WTC11 (cell line): ENCODE data around the gene PPP2R3A. TPM values are rescaled to one million over a fixed set of nuclear protein-coding genes. Genes with fewer than 3 reads are reported as not detected.
"Not testable (repeated sequence)": the region's sequence is repeated elsewhere in the genome, so short reads cannot be mapped to it uniquely, and the experiment has no call there.

ENCODE experiments used
- ATAC-seq: fragments of 200-7000 bp; cut with Tn5 transposase; 2 replicates; pipeline ENCODE4 v1.10.0; 2021; ENCODE audit warnings: mild to moderate bottlenecking, moderate library complexity
- CTCF ChIA-PET: fragments of 300-600 bp; sonication (Branson Sonifier 250); formaldehyde crosslinking; loops from one replicate; lab custom pipeline; 2021; ENCODE audit warnings: antibody characterized with exemption; lab: Charles Lee
- POLR2A ChIA-PET: fragments of 350-600 bp; sonication (Branson Sonifier 250); formaldehyde crosslinking; loops from one replicate; lab custom pipeline; 2021; ENCODE audit warnings: antibody characterized with exemption; lab: Charles Lee
- DNase-seq: peaks from one replicate; pipeline ENCODE4 v3.0.0; 2021; ENCODE audit warnings: low spot score
- H3K27ac Mint-ChIP-seq: 2 replicates; pipeline ENCODE4 v1.8.0; 2021; ENCODE audit warnings: mixed read lengths
- H3K27me3 Mint-ChIP-seq: 2 replicates; pipeline ENCODE4 v1.8.0; 2021; ENCODE audit warnings: low read depth, mild to moderate bottlenecking, moderate library complexity, mixed read lengths
- H3K36me3 Mint-ChIP-seq: 2 replicates; pipeline ENCODE4 v1.8.0; 2021; ENCODE audit warnings: mixed read lengths
- H3K4me1 Mint-ChIP-seq: 2 replicates; pipeline ENCODE4 v1.8.0; 2022; ENCODE audit warnings: mixed read lengths
- H3K4me3 Mint-ChIP-seq: 2 replicates; pipeline ENCODE4 v1.8.0; 2021; ENCODE audit warnings: mild to moderate bottlenecking, moderate library complexity, mixed read lengths
- H3K9me3 Mint-ChIP-seq: 2 replicates; pipeline ENCODE4 v1.8.0; 2021; ENCODE audit warnings: mixed read lengths
- EMX1 ChIP-seq: fragments of 250-450 bp; sonication (Bioruptor Pico); IDR thresholded peaks from 2 replicates; pipeline ENCODE4 v1.8.0; 2021; ENCODE audit warnings: mild to moderate bottlenecking
- ESRRA ChIP-seq: sonication (generic); formaldehyde crosslinking; IDR thresholded peaks from 2 replicates; pipeline ENCODE4 v1.8.1; 2022; ENCODE audit warnings: mild to moderate bottlenecking, missing genetic modification reagents, borderline replicate concordance
- GRHL2 ChIP-seq: fragments of 250-450 bp; sonication (Bioruptor Pico); IDR thresholded peaks from 2 replicates; pipeline ENCODE4 v1.8.0; 2022; ENCODE audit warnings: mild to moderate bottlenecking, moderate library complexity; ENCODE audit not compliant: insufficient replicate concordance, severe bottlenecking
- KAT7 ChIP-seq: sonication (generic); formaldehyde crosslinking; IDR thresholded peaks from 2 replicates; pipeline ENCODE4 v1.8.1; 2023; ENCODE audit warnings: missing genetic modification reagents, mild to moderate bottlenecking, borderline replicate concordance
- NFYB ChIP-seq: sonication (generic); formaldehyde crosslinking; conservative IDR thresholded peaks from 2 replicates; pipeline ENCODE4 v1.8.0; 2022; ENCODE audit warnings: low read depth, missing genetic modification reagents
- ZNF121 ChIP-seq: sonication (generic); formaldehyde crosslinking; IDR thresholded peaks from 2 replicates; pipeline ENCODE4 v1.8.0; 2023; ENCODE audit warnings: missing genetic modification reagents
- ZNF416 ChIP-seq: fragments of 250-450 bp; sonication (Bioruptor Pico); IDR thresholded peaks from 2 replicates; pipeline ENCODE4 v1.9.0; 2021; ENCODE audit warnings: mild to moderate bottlenecking, inconsistent platforms
- ZNF671 ChIP-seq: fragments of 250-450 bp; sonication (Bioruptor Pico); IDR thresholded peaks from 2 replicates; pipeline ENCODE4 v1.8.0; 2021; ENCODE audit warnings: mild to moderate bottlenecking
- total RNA-seq: library from RNA; stranded (reverse); gene quantifications from 3 replicates; pipeline ENCODE4 v1.2.3, GENCODE V29; 2021
- TF ChIP-seq, protein P1 (sequence below): sonication (generic); formaldehyde crosslinking; IDR thresholded peaks from 2 replicates; pipeline ENCODE4 v1.8.0; 2022; ENCODE audit warnings: missing genetic modification reagents
- TF ChIP-seq, protein P2 (sequence below): sonication (generic); formaldehyde crosslinking; IDR thresholded peaks from 2 replicates; pipeline ENCODE4 v1.8.0; 2023; ENCODE audit warnings: missing genetic modification reagents, mild to moderate bottlenecking, borderline replicate concordance
- TF ChIP-seq, protein P3 (sequence below): sonication (generic); formaldehyde crosslinking; IDR thresholded peaks from 2 replicates; pipeline ENCODE4 v1.8.1; 2022; ENCODE audit warnings: missing genetic modification reagents, borderline replicate concordance

The PPP2R3A gene
- total RNA-seq, 1 experiment from 2014 or later = 13.1 TPM

DNA sequence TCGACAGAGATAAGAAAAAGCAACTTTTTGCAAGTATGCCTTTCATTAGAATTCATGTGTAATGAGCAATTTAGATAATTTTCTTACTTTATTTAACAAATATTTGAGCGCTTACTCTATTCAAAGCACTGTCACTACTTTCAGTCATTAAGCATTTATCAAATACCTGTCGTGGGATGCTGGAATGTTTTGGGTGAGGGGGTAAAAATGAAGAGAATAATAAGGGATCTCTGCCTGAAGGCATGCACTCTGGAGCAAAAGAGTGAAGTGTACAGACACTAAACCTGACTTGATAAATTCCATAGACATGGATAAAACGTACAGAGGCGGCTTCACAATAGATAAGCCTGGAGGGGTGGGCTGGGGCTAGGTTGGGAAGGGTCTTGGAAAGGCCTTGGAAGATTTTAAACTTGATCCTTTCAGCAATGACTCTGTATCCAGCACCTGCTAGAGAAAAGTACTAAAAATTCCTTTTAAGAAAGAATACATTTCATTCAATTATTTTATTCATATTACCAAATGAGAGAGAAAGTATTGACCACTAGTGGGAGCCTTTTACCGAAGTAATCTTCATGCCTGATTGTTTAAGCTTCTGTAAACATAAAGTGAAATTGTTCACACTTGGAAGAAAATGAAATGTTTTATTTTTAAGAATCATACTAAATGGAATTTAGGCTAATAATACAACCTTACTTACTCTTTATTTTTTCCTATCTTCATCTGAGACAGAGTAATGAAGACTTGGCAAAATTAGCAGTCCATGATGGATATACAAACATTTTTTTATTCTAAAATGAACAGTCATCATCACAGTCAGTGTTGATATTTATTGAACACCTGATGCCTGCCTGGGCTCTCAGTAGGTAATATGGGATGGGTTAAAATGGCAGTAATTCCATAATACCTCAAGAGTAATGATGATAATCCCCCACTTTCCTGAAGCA lies 113.2 kb downstream of the PPP2R3A start (continued):
- TF ChIP-seq, protein P1, sequence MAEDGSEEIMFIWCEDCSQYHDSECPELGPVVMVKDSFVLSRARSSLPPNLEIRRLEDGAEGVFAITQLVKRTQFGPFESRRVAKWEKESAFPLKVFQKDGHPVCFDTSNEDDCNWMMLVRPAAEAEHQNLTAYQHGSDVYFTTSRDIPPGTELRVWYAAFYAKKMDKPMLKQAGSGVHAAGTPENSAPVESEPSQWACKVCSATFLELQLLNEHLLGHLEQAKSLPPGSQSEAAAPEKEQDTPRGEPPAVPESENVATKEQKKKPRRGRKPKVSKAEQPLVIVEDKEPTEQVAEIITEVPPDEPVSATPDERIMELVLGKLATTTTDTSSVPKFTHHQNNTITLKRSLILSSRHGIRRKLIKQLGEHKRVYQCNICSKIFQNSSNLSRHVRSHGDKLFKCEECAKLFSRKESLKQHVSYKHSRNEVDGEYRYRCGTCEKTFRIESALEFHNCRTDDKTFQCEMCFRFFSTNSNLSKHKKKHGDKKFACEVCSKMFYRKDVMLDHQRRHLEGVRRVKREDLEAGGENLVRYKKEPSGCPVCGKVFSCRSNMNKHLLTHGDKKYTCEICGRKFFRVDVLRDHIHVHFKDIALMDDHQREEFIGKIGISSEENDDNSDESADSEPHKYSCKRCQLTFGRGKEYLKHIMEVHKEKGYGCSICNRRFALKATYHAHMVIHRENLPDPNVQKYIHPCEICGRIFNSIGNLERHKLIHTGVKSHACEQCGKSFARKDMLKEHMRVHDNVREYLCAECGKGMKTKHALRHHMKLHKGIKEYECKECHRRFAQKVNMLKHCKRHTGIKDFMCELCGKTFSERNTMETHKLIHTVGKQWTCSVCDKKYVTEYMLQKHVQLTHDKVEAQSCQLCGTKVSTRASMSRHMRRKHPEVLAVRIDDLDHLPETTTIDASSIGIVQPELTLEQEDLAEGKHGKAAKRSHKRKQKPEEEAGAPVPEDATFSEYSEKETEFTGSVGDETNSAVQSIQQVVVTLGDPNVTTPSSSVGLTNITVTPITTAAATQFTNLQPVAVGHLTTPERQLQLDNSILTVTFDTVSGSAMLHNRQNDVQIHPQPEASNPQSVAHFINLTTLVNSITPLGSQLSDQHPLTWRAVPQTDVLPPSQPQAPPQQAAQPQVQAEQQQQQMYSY (CRISPR knock-in tag) = no peak
- TF ChIP-seq, protein P2, sequence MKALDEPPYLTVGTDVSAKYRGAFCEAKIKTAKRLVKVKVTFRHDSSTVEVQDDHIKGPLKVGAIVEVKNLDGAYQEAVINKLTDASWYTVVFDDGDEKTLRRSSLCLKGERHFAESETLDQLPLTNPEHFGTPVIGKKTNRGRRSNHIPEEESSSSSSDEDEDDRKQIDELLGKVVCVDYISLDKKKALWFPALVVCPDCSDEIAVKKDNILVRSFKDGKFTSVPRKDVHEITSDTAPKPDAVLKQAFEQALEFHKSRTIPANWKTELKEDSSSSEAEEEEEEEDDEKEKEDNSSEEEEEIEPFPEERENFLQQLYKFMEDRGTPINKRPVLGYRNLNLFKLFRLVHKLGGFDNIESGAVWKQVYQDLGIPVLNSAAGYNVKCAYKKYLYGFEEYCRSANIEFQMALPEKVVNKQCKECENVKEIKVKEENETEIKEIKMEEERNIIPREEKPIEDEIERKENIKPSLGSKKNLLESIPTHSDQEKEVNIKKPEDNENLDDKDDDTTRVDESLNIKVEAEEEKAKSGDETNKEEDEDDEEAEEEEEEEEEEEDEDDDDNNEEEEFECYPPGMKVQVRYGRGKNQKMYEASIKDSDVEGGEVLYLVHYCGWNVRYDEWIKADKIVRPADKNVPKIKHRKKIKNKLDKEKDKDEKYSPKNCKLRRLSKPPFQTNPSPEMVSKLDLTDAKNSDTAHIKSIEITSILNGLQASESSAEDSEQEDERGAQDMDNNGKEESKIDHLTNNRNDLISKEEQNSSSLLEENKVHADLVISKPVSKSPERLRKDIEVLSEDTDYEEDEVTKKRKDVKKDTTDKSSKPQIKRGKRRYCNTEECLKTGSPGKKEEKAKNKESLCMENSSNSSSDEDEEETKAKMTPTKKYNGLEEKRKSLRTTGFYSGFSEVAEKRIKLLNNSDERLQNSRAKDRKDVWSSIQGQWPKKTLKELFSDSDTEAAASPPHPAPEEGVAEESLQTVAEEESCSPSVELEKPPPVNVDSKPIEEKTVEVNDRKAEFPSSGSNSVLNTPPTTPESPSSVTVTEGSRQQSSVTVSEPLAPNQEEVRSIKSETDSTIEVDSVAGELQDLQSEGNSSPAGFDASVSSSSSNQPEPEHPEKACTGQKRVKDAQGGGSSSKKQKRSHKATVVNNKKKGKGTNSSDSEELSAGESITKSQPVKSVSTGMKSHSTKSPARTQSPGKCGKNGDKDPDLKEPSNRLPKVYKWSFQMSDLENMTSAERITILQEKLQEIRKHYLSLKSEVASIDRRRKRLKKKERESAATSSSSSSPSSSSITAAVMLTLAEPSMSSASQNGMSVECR (CRISPR knock-in tag) = no peak

DNA sequence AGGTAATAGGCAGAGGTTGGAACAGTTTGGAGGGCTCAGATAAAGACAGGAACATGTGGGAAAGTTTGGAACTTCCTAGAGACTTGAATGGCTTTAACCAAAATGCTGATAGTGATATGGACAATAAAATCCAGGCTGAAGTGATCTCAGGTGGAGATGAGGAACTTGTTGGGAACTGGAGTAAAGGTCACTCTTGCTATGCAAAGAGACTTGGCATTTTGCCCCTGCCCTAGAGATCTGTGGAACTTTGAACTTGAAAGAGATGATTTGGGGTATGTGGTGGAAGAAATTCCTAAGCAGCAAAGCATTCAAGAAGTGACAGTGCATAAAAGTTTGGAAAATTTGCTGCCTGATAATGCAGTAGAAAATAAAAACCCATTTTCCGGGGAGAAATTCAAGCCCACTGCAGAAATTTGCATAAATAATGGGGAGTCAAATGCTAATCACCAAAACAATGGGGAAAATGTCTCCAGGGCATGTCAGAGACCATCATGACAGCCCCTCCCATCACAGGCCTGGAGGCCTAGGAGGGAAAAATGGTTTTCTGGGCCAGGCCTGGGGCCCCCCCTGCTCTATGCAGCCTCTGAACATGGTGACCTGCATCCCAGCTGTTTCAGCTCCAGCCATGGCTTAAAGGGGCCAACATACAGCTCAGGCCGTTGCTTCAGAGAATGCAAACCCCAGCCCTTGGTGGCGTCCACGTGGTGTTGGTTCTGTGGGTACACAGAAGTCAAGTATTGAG lies 118.3 kb downstream of the PPP2R3A start:
- H3K27me3 Mint-ChIP-seq, H3K4me1 Mint-ChIP-seq, POLR2A ChIA-PET, H3K27ac Mint-ChIP-seq, ATAC-seq, CTCF ChIA-PET, DNase-seq, H3K4me3 Mint-ChIP-seq: not testable (repeated sequence)
- Mint-ChIP-seq H3K9me3 (peaks cover 30% of the 10 kb centered on the region), H3K36me3 (peaks cover 49% of the 10 kb centered on the region)

DNA sequence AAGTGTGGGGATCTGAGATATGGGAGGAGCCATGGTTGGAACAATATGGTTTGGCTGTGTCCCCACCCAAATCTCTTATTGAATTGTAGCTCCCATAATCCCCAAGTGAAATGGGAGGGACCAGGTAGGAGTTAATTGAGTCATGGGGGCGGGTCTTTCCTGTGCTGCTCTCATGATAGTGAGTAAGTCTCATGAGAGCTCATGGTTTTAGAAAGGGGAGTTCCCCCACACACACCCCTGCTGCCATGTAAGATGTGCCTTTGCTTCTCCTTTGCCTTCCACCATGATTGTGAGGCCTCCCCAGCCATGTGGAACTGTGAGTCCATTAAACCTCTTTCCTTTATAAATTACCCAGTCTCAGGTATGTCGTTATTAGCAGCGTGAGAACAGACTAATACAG lies 119.5 kb downstream of the PPP2R3A start:
- CTCF ChIA-PET, POLR2A ChIA-PET, DNase-seq, ATAC-seq, H3K27ac Mint-ChIP-seq, H3K4me3 Mint-ChIP-seq, H3K4me1 Mint-ChIP-seq, H3K27me3 Mint-ChIP-seq: not testable (repeated sequence)
- Mint-ChIP-seq H3K9me3 (peaks cover 30% of the 10 kb centered on the region), H3K36me3 (peaks cover 49% of the 10 kb centered on the region)

DNA sequence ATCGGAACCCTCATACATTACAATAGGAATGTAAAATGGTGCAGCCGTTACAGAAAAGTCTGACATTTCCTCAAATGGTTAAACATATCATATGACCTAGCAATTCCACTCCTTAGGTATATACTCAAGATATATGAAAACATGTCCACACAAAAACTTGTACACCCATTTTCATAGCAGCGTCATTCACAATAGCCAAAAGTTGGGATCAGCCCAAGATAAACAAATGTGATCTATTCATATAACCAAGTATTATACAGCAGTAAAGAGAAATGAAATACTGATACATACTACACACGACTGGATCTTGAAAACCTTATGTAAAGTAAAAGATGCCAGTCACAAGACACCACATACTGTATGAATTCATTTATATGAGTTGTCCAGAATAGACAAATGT lies 128.2 kb downstream of the PPP2R3A start:
- Mint-ChIP-seq H3K27me3 (no peaks in the 10 kb centered on the region), H3K27ac (no peak overlapping the region), H3K36me3 (peaks cover 8% of the 10 kb centered on the region), H3K4me3 (no peak overlapping the region), H3K4me1 (no peaks in the 10 kb centered on the region), H3K9me3 (no peaks in the 10 kb centered on the region)
- ChIA-PET CTCF (no interaction called here), POLR2A (no interaction called here)
- no peak for ATAC-seq
- no peak for DNase-seq
- no peak for TF ChIP-seq ESRRA (CRISPR knock-in tag)
- TF ChIP-seq GRHL2 (CRISPR knock-in tag) = no peak
- no peak for TF ChIP-seq EMX1 (CRISPR knock-in tag)
- TF ChIP-seq, protein P3, sequence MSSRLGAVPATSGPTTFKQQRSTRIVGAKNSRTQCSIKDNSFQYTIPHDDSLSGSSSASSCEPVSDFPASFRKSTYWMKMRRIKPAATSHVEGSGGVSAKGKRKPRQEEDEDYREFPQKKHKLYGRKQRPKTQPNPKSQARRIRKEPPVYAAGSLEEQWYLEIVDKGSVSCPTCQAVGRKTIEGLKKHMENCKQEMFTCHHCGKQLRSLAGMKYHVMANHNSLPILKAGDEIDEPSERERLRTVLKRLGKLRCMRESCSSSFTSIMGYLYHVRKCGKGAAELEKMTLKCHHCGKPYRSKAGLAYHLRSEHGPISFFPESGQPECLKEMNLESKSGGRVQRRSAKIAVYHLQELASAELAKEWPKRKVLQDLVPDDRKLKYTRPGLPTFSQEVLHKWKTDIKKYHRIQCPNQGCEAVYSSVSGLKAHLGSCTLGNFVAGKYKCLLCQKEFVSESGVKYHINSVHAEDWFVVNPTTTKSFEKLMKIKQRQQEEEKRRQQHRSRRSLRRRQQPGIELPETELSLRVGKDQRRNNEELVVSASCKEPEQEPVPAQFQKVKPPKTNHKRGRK (CRISPR knock-in tag) = no peak
- no peak for TF ChIP-seq KAT7 (CRISPR knock-in tag)
- no peak for TF ChIP-seq ZNF671 (CRISPR knock-in tag)
- TF ChIP-seq NFYB (CRISPR knock-in tag) = no peak
- TF ChIP-seq, protein P2 (CRISPR knock-in tag) = no peak
- no peak for TF ChIP-seq ZNF416 (CRISPR knock-in tag)
- no peak for TF ChIP-seq ZNF121 (CRISPR knock-in tag)
